ENCODE measurements around the gene OR6B3.

The OR6B3 gene

GRCh38 chr2:240043279-240043989, 9.9 kb downstream of the OR6B3 start:
- no peak for DNase-seq

GRCh38 chr2:240042740-240043139, 10.6 kb downstream of the OR6B3 start:
- DNase-seq, result no peak

GRCh38 chr2:240041363-240041762, 12.0 kb downstream of the OR6B3 start:
- no peak for DNase-seq

- no peak for DNase-seq
Observed at GRCh38 chr2:240037358-240037757, 16.0 kb downstream of the OR6B3 start.

- no peak for DNase-seq
Observed at GRCh38 chr2:240033330-240033678, 20.0 kb downstream of the OR6B3 start.

- DNase-seq, result no peak
Observed at GRCh38 chr2:240032406-240033329, 20.7 kb downstream of the OR6B3 start.

- no peak for DNase-seq
Observed at GRCh38 chr2:240030379-240031094, 22.8 kb downstream of the OR6B3 start, which contains the start of gene OR6B2. TSS of gene OR6B2 (minus strand) at chr2:240030429. CDS start at chr2:240030429, 0 bp downstream.

GRCh38 chr2:240024766-240025165, 28.6 kb downstream of the OR6B3 start:
- no peak for DNase-seq

GRCh38 chr2:240023792-240024191, 29.5 kb downstream of the OR6B3 start:
- DNase-seq, result no peak

- DNase-seq, result peak; percentile 15
Observed at GRCh38 chr2:240021488-240022104, 31.7 kb downstream of the OR6B3 start.

- no peak for DNase-seq
Observed at GRCh38 chr2:240018071-240018750, 35.1 kb downstream of the OR6B3 start.

GRCh38 chr2:240014327-240014726, 39.0 kb downstream of the OR6B3 start:
- DNase-seq, result no peak

GRCh38 chr2:240013343-240013742, 40.0 kb downstream of the OR6B3 start:
- no peak for DNase-seq

GRCh38 chr2:240002983-240003382, 50.3 kb downstream of the OR6B3 start:
- DNase-seq, result no peak

- no peak for DNase-seq
Observed at GRCh38 chr2:240000671-240001070, 52.6 kb downstream of the OR6B3 start.

GRCh38 chr2:239997686-239998409, 55.5 kb downstream of the OR6B3 start:
- no peak for DNase-seq
